ENCODE data around the gene DYRK1A. TPM values are rescaled to one million over a fixed set of nuclear protein-coding genes. Genes with fewer than 3 reads are reported as not detected.

The DYRK1A gene
- total RNA-seq, 1 experiment from 2014 or later: 35.5 TPM

- Histone ChIP-seq H3K4me2 (no peak overlapping the region), H3K9me2 (ENCODE audit: insufficient read depth) (no peaks in the 10 kb centered on the region), H3K27me3 (ENCODE audit: insufficient read depth, low read depth) (no peaks in the 10 kb centered on the region), H3K27ac (no peak overlapping the region), H3K4me1 (replicated peaks; ENCODE audit: insufficient read depth) (no peaks in the 10 kb centered on the region), H3K4me3 (no peak overlapping the region), H4K20me1 (ENCODE audit: insufficient read depth) (peaks cover 10% of the 10 kb centered on the region; the same call in 1 of the 2 replicates), H2AFZ (no peak overlapping the region), H3K9me3 (ENCODE audit: insufficient read depth, low read depth) (no peaks in the 10 kb centered on the region), H3F3A (ENCODE audit: insufficient read depth, low read depth) (0 out of 2 replicates have a peak, but pooled peaks cover 8% of the 10 kb centered on the region), H3K36me3 (ENCODE audit: low read depth) (no peaks in the 10 kb centered on the region), H3K79me2 (ENCODE audit: low read depth) (peaks cover 94% of the 10 kb centered on the region)
- no TSS peak for BruUV-seq (replicated peaks)
- intact Hi-C loops (cut with micrococcal nuclease; ENCODE audit: unreplicated experiment): no loop called here
- ChIA-PET POLR2A (ENCODE audit: unreplicated experiment) (no interaction called here), CTCF (no interaction called here)
- TF ChIP-seq CTCF (conservative IDR thresholded peaks at IDR 0.05) (no peak), EZH2 (IDR thresholded peaks at IDR 0.05; ENCODE audit: low read depth) (no peak)
- no peak for DNase-seq
Observed at GRCh38 chr21:37414292-37415253, 48.0 kb downstream of the DYRK1A start.

- CTCF ChIA-PET: interaction anchor here (1.0 kb wide), 1 partner anchor 45 kb away, joined by 4 read pairs; no protein-coding TSS in a partner anchor
- TF ChIP-seq EZH2 (IDR thresholded peaks at IDR 0.05; ENCODE audit: low read depth): no peak
- TF ChIP-seq CTCF (conservative IDR thresholded peaks at IDR 0.05): no peak
Observed at GRCh38 chr21:37415939-37416338, 49.4 kb downstream of the DYRK1A start.

GRCh38 chr21:37416914-37417313 is 50.3 kb downstream of the DYRK1A start:
- peaks cover 6% of the 10 kb centered on the region for H3K36me3 ChIP-seq (ENCODE audit: low read depth)
- no peak overlapping the region for H3K4me3 ChIP-seq
- H3K27me3 ChIP-seq (ENCODE audit: insufficient read depth, low read depth): no peaks in the 10 kb centered on the region
- H3K4me2 ChIP-seq: no peak overlapping the region
- BruUV-seq (replicated peaks): no TSS peak
- no peak overlapping the region for H3K27ac ChIP-seq
- ChIA-PET CTCF (no interaction called here), POLR2A (ENCODE audit: unreplicated experiment) (interaction anchor here (0.7 kb wide), 1 partner anchor 9 kb away, joined by 5 read pairs; no protein-coding TSS in a partner anchor)
- intact Hi-C loops (cut with micrococcal nuclease; ENCODE audit: unreplicated experiment): no loop called here
- H3K9me3 ChIP-seq (ENCODE audit: insufficient read depth, low read depth): no peaks in the 10 kb centered on the region
- peaks cover 6% of the 10 kb centered on the region for H4K20me1 ChIP-seq (ENCODE audit: insufficient read depth)
- H2AFZ ChIP-seq: no peak overlapping the region
- no peaks in the 10 kb centered on the region for H3K9me2 ChIP-seq (ENCODE audit: insufficient read depth)
- H3K4me1 ChIP-seq (replicated peaks; ENCODE audit: insufficient read depth): no peaks in the 10 kb centered on the region
- TF ChIP-seq CTCF (conservative IDR thresholded peaks at IDR 0.05) (no peak), EZH2 (IDR thresholded peaks at IDR 0.05; ENCODE audit: low read depth) (no peak)
- no peak for DNase-seq
- H3F3A ChIP-seq (ENCODE audit: insufficient read depth, low read depth): 0 out of 2 replicates have a peak, but pooled peaks cover 8% of the 10 kb centered on the region
- H3K79me2 ChIP-seq (ENCODE audit: low read depth): peaks cover 88% of the 10 kb centered on the region

More at GRCh38 chr21:37415939-37416338, 49.4 kb downstream of the DYRK1A start:
- Histone ChIP-seq H2AFZ (no peak overlapping the region), H3K9me3 (ENCODE audit: insufficient read depth, low read depth) (no peaks in the 10 kb centered on the region), H4K20me1 (ENCODE audit: insufficient read depth) (peaks cover 6% of the 10 kb centered on the region), H3K9me2 (ENCODE audit: insufficient read depth) (no peaks in the 10 kb centered on the region), H3K36me3 (ENCODE audit: low read depth) (no peaks in the 10 kb centered on the region), H3K4me3 (no peak overlapping the region), H3K27ac (no peak overlapping the region), H3K4me2 (no peak overlapping the region), H3F3A (ENCODE audit: insufficient read depth, low read depth) (0 out of 2 replicates have a peak, but pooled peaks cover 8% of the 10 kb centered on the region), H3K4me1 (replicated peaks; ENCODE audit: insufficient read depth) (no peaks in the 10 kb centered on the region), H3K27me3 (ENCODE audit: insufficient read depth, low read depth) (no peaks in the 10 kb centered on the region), H3K79me2 (ENCODE audit: low read depth) (peaks cover 92% of the 10 kb centered on the region)
- no peak for DNase-seq
- intact Hi-C loops (cut with micrococcal nuclease; ENCODE audit: unreplicated experiment): no loop called here
- BruUV-seq (replicated peaks): no TSS peak
- POLR2A ChIA-PET (ENCODE audit: unreplicated experiment): no interaction called here
